IMR-90 (cell line): Measurements from ENCODE around the gene TNFRSF13B. TPM values are rescaled to one million over a fixed set of nuclear protein-coding genes. Genes with fewer than 3 reads are reported as not detected.

ENCODE experiments used
- ATAC-seq: fragments of 200-7000 bp; cut with Tn5 transposase; 2 replicates; pipeline ENCODE4 v1.9.1; 2020; ENCODE audit warnings: low read depth, mild to moderate bottlenecking, moderate library complexity
- BruUV-seq: library from RNA; stranded (reverse); fragments of 400-500 nt; replicated peaks from 2 replicates; lab custom pipeline; 2021; lab: Mats Ljungman, UMichigan
- CTCF ChIA-PET: fragments of 300-600 bp; formaldehyde crosslinking; extraction: SDS; loops from one replicate; lab custom pipeline; 2021; ENCODE audit warnings: antibody characterized with exemption; lab: Yijun Ruan, JAX
- POLR2A ChIA-PET: fragments of 300-600 bp; sonication (Branson Sonifier 250); formaldehyde crosslinking; loops from one replicate; lab custom pipeline; 2022; ENCODE audit warnings: antibody characterized with exemption; ENCODE audit not compliant: unreplicated experiment; lab: Charles Lee
- DNase-seq: peaks from one replicate; pipeline ENCODE4 v3.0.0; 2013
- H2AFZ ChIP-seq: replicated peaks from 2 replicates; pipeline ENCODE3; 2013; ENCODE audit warnings: low read length, mild to moderate bottlenecking; ENCODE audit not compliant: poor library complexity
- H2AK5ac ChIP-seq: 2 replicates; pipeline ENCODE4 v1.6.1; 2013; ENCODE audit warnings: low read depth, low read length, inconsistent platforms
- H2AK9ac ChIP-seq: replicated peaks from 2 replicates; pipeline ENCODE3; 2013; ENCODE audit warnings: mild to moderate bottlenecking, low read depth, low read length, moderate library complexity; ENCODE audit not compliant: poor library complexity
- H2BK120ac ChIP-seq: 2 replicates; pipeline ENCODE4 v1.6.1; 2013; ENCODE audit warnings: low read depth, low read length, inconsistent platforms
- H2BK15ac ChIP-seq: 3 replicates; pipeline ENCODE4 v1.6.1; 2013; ENCODE audit warnings: low read depth, low read length, inconsistent platforms
- H2BK20ac ChIP-seq: 2 replicates; pipeline ENCODE4 v1.6.1; 2013; ENCODE audit warnings: low read depth, mild to moderate bottlenecking, inconsistent platforms, low read length, moderate library complexity
- H2BK5ac ChIP-seq: 2 replicates; pipeline ENCODE4 v1.6.1; 2013; ENCODE audit warnings: mild to moderate bottlenecking, low read depth, low read length, inconsistent platforms; ENCODE audit not compliant: poor library complexity, severe bottlenecking
- H3K14ac ChIP-seq: replicated peaks from 2 replicates; pipeline ENCODE4 v1.6.1; 2013; ENCODE audit warnings: low read depth, low read length, inconsistent platforms
- H3K18ac ChIP-seq: 2 replicates; pipeline ENCODE4 v1.6.1; 2013; ENCODE audit warnings: low read depth, low read length, control low read depth
- H3K23ac ChIP-seq: 2 replicates; pipeline ENCODE4 v1.6.1; 2013; ENCODE audit warnings: low read depth, low read length, inconsistent platforms
- H3K27ac ChIP-seq: 2 replicates; pipeline ENCODE4 v1.5.1; 2013; ENCODE audit warnings: mild to moderate bottlenecking, control low read depth, low read length; ENCODE audit not compliant: insufficient read depth
- H3K27me3 ChIP-seq: 2 replicates; pipeline ENCODE4 v1.6.1; 2013; ENCODE audit warnings: low read length; ENCODE audit not compliant: control insufficient read depth, insufficient read depth
- H3K36me3 ChIP-seq: 2 replicates; pipeline ENCODE4 v1.6.1; 2013; ENCODE audit warnings: low read length, mixed read lengths; ENCODE audit not compliant: control insufficient read depth, insufficient read depth
- H3K4ac ChIP-seq: 2 replicates; pipeline ENCODE4 v1.6.1; 2013; ENCODE audit warnings: low read depth, low read length, inconsistent platforms
- H3K4me1 ChIP-seq: 2 replicates; pipeline ENCODE4 v1.6.1; 2013; ENCODE audit warnings: low read length, mixed read lengths; ENCODE audit not compliant: control insufficient read depth, insufficient read depth
- H3K4me2 ChIP-seq: 2 replicates; pipeline ENCODE4 v1.6.1; 2013; ENCODE audit warnings: low read depth, mild to moderate bottlenecking, control low read depth, low read length, moderate library complexity
- H3K4me3 ChIP-seq: 2 replicates; pipeline ENCODE4 v1.5.1; 2013; ENCODE audit warnings: low read depth, mild to moderate bottlenecking, control low read depth, low read length, moderate library complexity; ENCODE audit not compliant: insufficient read depth
- H3K56ac ChIP-seq: 2 replicates; pipeline ENCODE4 v1.6.1; 2013; ENCODE audit warnings: low read length, inconsistent platforms; ENCODE audit not compliant: insufficient read depth; ENCODE audit errors: extremely low read depth
- H3K79me1 ChIP-seq, 2 experiments: 2 replicates each; pipeline ENCODE4 v1.6.1; 2013; ENCODE audit warnings: low read length in 2 of 2, inconsistent platforms in 1 of 2, low read depth in 1 of 2
- H3K9ac ChIP-seq: 2 replicates; pipeline ENCODE4 v1.6.1; 2013; ENCODE audit warnings: low read depth, low read length, control low read depth
- H3K9me1 ChIP-seq: 2 replicates; pipeline ENCODE4 v1.6.1; 2013; ENCODE audit warnings: low read length, inconsistent platforms; ENCODE audit not compliant: insufficient read depth
- H3K9me3 ChIP-seq: 2 replicates; pipeline ENCODE4 v1.6.1; 2013; ENCODE audit warnings: low read length; ENCODE audit not compliant: control insufficient read depth, insufficient read depth
- H4K20me1 ChIP-seq: 2 replicates; pipeline ENCODE4 v1.6.1; 2013; ENCODE audit warnings: low read length, inconsistent platforms; ENCODE audit not compliant: insufficient read depth
- H4K5ac ChIP-seq: 2 replicates; pipeline ENCODE4 v1.6.1; 2013; ENCODE audit warnings: mild to moderate bottlenecking, low read depth, low read length, control low read depth
- H4K8ac ChIP-seq, 2 experiments: 2 replicates each; pipeline ENCODE4 v1.6.1; 2013; ENCODE audit warnings: low read depth in 2 of 2, low read length in 2 of 2, control low read depth in 1 of 2, inconsistent platforms in 1 of 2
- H4K91ac ChIP-seq: 2 replicates; pipeline ENCODE4 v1.6.1; 2013; ENCODE audit warnings: low read depth, low read length, inconsistent platforms; ENCODE audit not compliant: insufficient read depth
- BHLHE40 ChIP-seq: fragments of 150-350 bp; IDR thresholded peaks from 2 replicates; pipeline ENCODE4 v1.6.1; 2016; ENCODE audit warnings: mild to moderate bottlenecking, low read depth, low read length
- CEBPB ChIP-seq: IDR thresholded peaks from 2 replicates; pipeline ENCODE4 v1.6.1; 2012; ENCODE audit warnings: low read depth, low read length, improper control_type of control experiment
- CHD1 ChIP-seq: IDR thresholded peaks from 2 replicates; pipeline ENCODE4 v1.6.1; 2012; ENCODE audit warnings: low read depth, low read length, improper control_type of control experiment
- CTCF ChIP-seq: conservative IDR thresholded peaks from 2 replicates; pipeline ENCODE4 v1.5.1; 2012; ENCODE audit warnings: mild to moderate bottlenecking, low read depth, low read length, improper control_type of control experiment
- ELK1 ChIP-seq: fragments of 150-350 bp; IDR thresholded peaks from 2 replicates; pipeline ENCODE4 v1.6.1; 2016; ENCODE audit warnings: low read depth, mild to moderate bottlenecking, low read length, moderate library complexity, borderline replicate concordance
- FOS ChIP-seq: fragments of 150-350 bp; IDR thresholded peaks from 2 replicates; pipeline ENCODE4 v1.6.1; 2016; ENCODE audit warnings: low read depth, low read length
- MAFK ChIP-seq: IDR thresholded peaks from 2 replicates; pipeline ENCODE4 v1.6.1; 2012; ENCODE audit warnings: low read depth, low read length, improper control_type of control experiment
- MAZ ChIP-seq: IDR thresholded peaks from 2 replicates; pipeline ENCODE4 v1.6.1; 2012; ENCODE audit warnings: low read depth, mild to moderate bottlenecking, low read length, improper control_type of control experiment, moderate library complexity, borderline replicate concordance
- MXI1 ChIP-seq: IDR thresholded peaks from 2 replicates; pipeline ENCODE4 v1.6.1; 2012; ENCODE audit warnings: low read depth, mild to moderate bottlenecking, low read length, moderate library complexity, borderline replicate concordance
- NFE2L2 ChIP-seq: fragments of 150-350 bp; IDR thresholded peaks from 2 replicates; pipeline ENCODE4 v1.6.1; 2016; ENCODE audit warnings: low read depth, mild to moderate bottlenecking, low read length
- POLR2A ChIP-seq: IDR thresholded peaks from 2 replicates; pipeline ENCODE4 v1.6.1; 2012; ENCODE audit warnings: mild to moderate bottlenecking, low read depth, low read length
- RAD21 ChIP-seq: IDR thresholded peaks from 2 replicates; pipeline ENCODE4 v1.6.1; 2012; ENCODE audit warnings: low read length, improper control_type of control experiment
- RCOR1 ChIP-seq: IDR thresholded peaks from 2 replicates; pipeline ENCODE4 v1.6.1; 2012; ENCODE audit warnings: mild to moderate bottlenecking, low read length, improper control_type of control experiment; ENCODE audit not compliant: insufficient replicate concordance
- RFX5 ChIP-seq: IDR thresholded peaks from 2 replicates; pipeline ENCODE4 v1.8.0; 2012; ENCODE audit warnings: low read depth, mild to moderate bottlenecking, low read length, moderate library complexity
- SMC3 ChIP-seq: fragments of 150-350 bp; IDR thresholded peaks from 2 replicates; pipeline ENCODE4 v1.6.1; 2016; ENCODE audit warnings: low read depth, mild to moderate bottlenecking, antibody characterized with exemption, low read length, moderate library complexity
- USF2 ChIP-seq: fragments of 150-350 bp; IDR thresholded peaks from 2 replicates; pipeline ENCODE4 v1.6.1; 2017; ENCODE audit warnings: mild to moderate bottlenecking, antibody characterized with exemption, low read length, low read depth
- WGBS, 2 experiments: methylation state at CpG; one replicate each; pipeline versions ENCODE4 v1.1.5 to v1.1.7; 2013; ENCODE audit warnings: missing lambda C conversion rate in 2 of 2; ENCODE audit not compliant: insufficient read length in 1 of 2; ENCODE audit errors: extremely low coverage in 2 of 2; 5-methylcytosine and 5-hydroxymethylcytosine counted together
- dilution Hi-C: fragments of 300-500 bp; cut with HindIII; formaldehyde crosslinking; loops from one replicate; pipeline ENCODE4 v1.14.3; 2018; ENCODE audit warnings: low sequenced_read_pairs; ENCODE audit not compliant: unreplicated experiment
- in situ Hi-C: fragments of 300-500 bp; cut with MboI; formaldehyde crosslinking; loops from 3 replicates; pipeline ENCODE4 v1.14.3; 2019; ENCODE audit warnings: low sequenced_read_pairs, inconsistent platforms, mixed read lengths
- intact Hi-C: fragments of 100-400 bp; cut with micrococcal nuclease; formaldehyde crosslinking; loops from 2 replicates; pipeline ENCODE4 v1.10.0; 2022
- polyA plus RNA-seq, 3 experiments: library from polyadenylated mRNA; depleted of rRNA; stranded (reverse); fragments of >200 nt; gene quantifications; 2 replicates each; pipeline ENCODE4 v1.2.3, GENCODE V29; 2012; ENCODE audit warnings: low replicate concordance in 1 of 3
- total RNA-seq: library from RNA; depleted of rRNA; stranded (reverse); fragments of >200 nt; gene quantifications from 2 replicates; pipeline ENCODE4 v1.2.3, GENCODE V29; 2012

The TNFRSF13B gene
- total and polyA plus RNA-seq, 2 of the 4 experiments (the other 2 are of a cell fraction) = not detected

- no peaks in the 10 kb centered on the region for H3K79me1 ChIP-seq
- H3K27me3 ChIP-seq = peaks cover 16% of the 10 kb centered on the region
- in situ Hi-C loops = no loop called here
- TF ChIP-seq USF2 = no peak
- TF ChIP-seq RCOR1 = no peak
- TF ChIP-seq CTCF = no peak
- no peak for TF ChIP-seq ELK1
- no peak for TF ChIP-seq BHLHE40
- TF ChIP-seq MAZ = no peak
- no peak for TF ChIP-seq FOS
- TF ChIP-seq MAFK = no peak
- TF ChIP-seq RAD21 = no peak
- no peak for TF ChIP-seq MXI1
- no peak for TF ChIP-seq SMC3
- no peak for TF ChIP-seq CEBPB
- no peak for TF ChIP-seq NFE2L2
- TF ChIP-seq RFX5 = no peak
- TF ChIP-seq CHD1 = no peak
- no peak for TF ChIP-seq POLR2A
- no peak overlapping the region for H3K4me3 ChIP-seq
- H2AFZ ChIP-seq = peak overlapping the region; percentile 6
- no peak overlapping the region for H3K18ac ChIP-seq
- H4K20me1 ChIP-seq = no peaks in the 10 kb centered on the region
- H2BK15ac ChIP-seq = no peak overlapping the region
- no peak overlapping the region for H3K14ac ChIP-seq
- no peak overlapping the region for H3K56ac ChIP-seq
- no peak overlapping the region for H4K8ac ChIP-seq
- peaks cover 3% of the 10 kb centered on the region; the same call in 1 of the 2 replicates for H3K9me1 ChIP-seq
- CTCF ChIA-PET = no interaction called here
- H3K36me3 ChIP-seq = no peaks in the 10 kb centered on the region
- H4K91ac ChIP-seq = no peak overlapping the region
- H3K4me1 ChIP-seq = peaks cover 4% of the 10 kb centered on the region
- intact Hi-C loops = no loop called here
- no TSS peak for BruUV-seq
- POLR2A ChIA-PET = no interaction called here
- H2AK5ac ChIP-seq = no peak overlapping the region
- no peak overlapping the region for H3K9ac ChIP-seq
- H2BK5ac ChIP-seq = no peak overlapping the region
- WGBS, 2 experiments = 60% methylated on average over 1 of the region's 6 CpGs; no CpG with 5 or more reads in 1 of the 2 experiments
- peak; percentile 38 for DNase-seq
- no peak overlapping the region for H3K23ac ChIP-seq
- no peak overlapping the region for H3K4ac ChIP-seq
- H2BK120ac ChIP-seq = no peak overlapping the region
- H2BK20ac ChIP-seq = no peak overlapping the region
- H3K4me2 ChIP-seq = no peak overlapping the region
- peak; percentile 69 for ATAC-seq
- H2AK9ac ChIP-seq = no peak overlapping the region
- H3K27ac ChIP-seq = no peak overlapping the region
- dilution Hi-C loops = no loop called here
- H3K9me3 ChIP-seq = no peaks in the 10 kb centered on the region
- no peak overlapping the region for H4K5ac ChIP-seq
Measured at GRCh38 chr17:16977932-16978331, 6.0 kb upstream of the TNFRSF13B start.
